RPMI8226 (cell line): Measurements from ENCODE around the gene TNFAIP6.

Source experiments
- DNase-seq: peaks from one replicate; pipeline ENCODE4 v3.0.0-alpha.2; 2015

The TNFAIP6 gene

DNA sequence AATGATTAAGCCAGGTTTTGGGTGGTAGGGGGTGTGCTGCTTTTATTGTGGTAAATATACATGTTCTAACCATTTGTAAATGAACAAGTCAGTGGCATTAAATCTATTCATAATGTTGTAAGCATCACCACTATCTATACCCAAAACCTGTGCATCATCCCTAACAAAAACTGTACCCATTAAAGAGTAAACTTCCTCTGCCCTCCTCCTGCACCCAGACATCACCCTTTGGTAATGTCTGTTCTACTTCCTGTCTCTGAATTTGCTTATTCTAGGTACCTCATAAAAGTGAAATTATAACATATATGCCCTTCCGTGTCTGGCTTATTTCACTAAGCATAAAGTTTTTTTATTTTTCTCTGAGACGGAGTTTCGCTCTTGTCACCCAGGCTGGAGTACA lies 66.4 kb downstream of the TNFAIP6 start:
- DNase-seq: no peak
